Activated B cell treated with CpG ODN at 0.5 μM for 24 hours (primary cell): ENCODE results near the gene BLOC1S3. TPM values are rescaled to one million over a fixed set of nuclear protein-coding genes. Genes with fewer than 3 reads are reported as not detected.

Experiments
- ATAC-seq: fragments of 200-7000 bp; cut with Tn5 transposase; one replicate; pipeline ENCODE4 v1.10.0; 2021; ENCODE audit warnings: low read depth, mild to moderate bottlenecking, moderate library complexity
- CTCF ChIA-PET: fragments of 350-600 bp; sonication (Branson Sonifier 250); formaldehyde crosslinking; loops from one replicate; lab custom pipeline; 2021; ENCODE audit warnings: antibody characterized with exemption; lab: Charles Lee
- POLR2A ChIA-PET: fragments of 350-600 bp; sonication (Branson Sonifier 250); formaldehyde crosslinking; loops from one replicate; lab custom pipeline; 2021; ENCODE audit warnings: antibody characterized with exemption; lab: Charles Lee
- DNase-seq: peaks from one replicate; pipeline ENCODE4 v3.0.0; 2022
- H3K27ac Mint-ChIP-seq: one replicate; pipeline ENCODE4 v1.8.0; 2020; ENCODE audit warnings: mixed read lengths
- H3K27me3 Mint-ChIP-seq: one replicate; pipeline ENCODE4 v1.8.0; 2021; ENCODE audit warnings: mixed read lengths
- H3K36me3 Mint-ChIP-seq: one replicate; pipeline ENCODE4 v1.8.0; 2021; ENCODE audit warnings: low read depth, mixed read lengths
- H3K4me1 Mint-ChIP-seq: one replicate; pipeline ENCODE4 v1.8.0; 2021; ENCODE audit warnings: mixed read lengths
- H3K4me3 Mint-ChIP-seq: one replicate; pipeline ENCODE4 v1.8.0; 2020; ENCODE audit warnings: mild to moderate bottlenecking, mixed read lengths
- H3K9me3 Mint-ChIP-seq: one replicate; pipeline ENCODE4 v1.8.0; 2020; ENCODE audit warnings: mixed read lengths
- CTCF ChIP-seq: fragments of 200-600 bp; IDR thresholded peaks from one replicate; pipeline ENCODE4 v1.8.0; 2022; ENCODE audit warnings: antibody characterized with exemption, mild to moderate bottlenecking
- intact Hi-C: fragments of 100-400 bp; cut with micrococcal nuclease; formaldehyde crosslinking; loops from one replicate; pipeline ENCODE4 v1.15.1; 2024
- total RNA-seq: library from RNA; stranded (reverse); gene quantifications from 2 replicates; pipeline ENCODE4 v1.2.3, GENCODE V29; 2022

Gene BLOC1S3
- total RNA-seq, 1 donor from 2014 or later, result 16.5 TPM

DNA sequence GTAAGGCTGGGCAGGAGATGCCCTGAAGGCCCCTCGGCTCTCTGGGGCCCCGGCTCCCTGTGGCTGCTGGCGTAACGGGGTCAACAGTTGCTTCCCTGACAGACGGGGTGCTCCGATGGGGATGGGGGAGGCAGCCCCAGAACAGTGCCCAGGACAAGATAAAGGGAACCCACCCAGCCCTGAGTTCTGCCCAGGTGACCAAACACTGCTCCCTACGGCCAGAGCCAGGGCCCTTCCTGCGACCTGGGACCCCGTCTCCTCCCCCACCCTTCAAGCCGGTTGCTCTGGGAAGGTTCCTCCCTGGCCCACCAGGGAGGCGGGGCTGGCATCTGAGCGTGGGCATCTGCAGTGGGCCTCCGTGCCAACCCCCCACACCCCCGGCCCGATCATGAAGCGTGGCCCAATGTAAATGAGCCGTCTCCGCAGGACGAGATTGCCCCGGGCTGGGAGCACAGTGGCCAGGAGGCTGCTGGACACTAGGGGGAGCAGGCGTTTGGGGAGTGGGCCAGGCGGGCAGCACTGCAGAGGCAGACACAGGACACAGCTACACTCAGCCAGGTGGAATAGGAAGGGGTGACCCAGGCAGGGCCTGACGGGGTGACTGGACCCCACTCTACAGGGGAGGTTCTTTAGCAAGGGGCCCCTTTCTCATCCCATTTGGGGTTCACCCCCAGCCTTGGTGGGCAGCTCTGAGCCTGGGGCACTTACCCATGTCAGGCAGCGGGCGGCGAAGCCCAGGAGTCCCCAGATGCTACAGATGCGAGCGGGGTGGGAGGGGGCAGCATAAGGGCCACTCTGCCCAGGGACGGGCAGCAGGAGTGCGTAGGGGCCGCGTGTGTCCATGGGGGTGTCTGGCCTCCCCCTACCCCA, 16.6 kb upstream of the BLOC1S3 start:
- Mint-ChIP-seq H3K27ac (no peak overlapping the region), H3K4me1 (peaks cover 17% of the 10 kb centered on the region), H3K36me3 (no peaks in the 10 kb centered on the region), H3K9me3 (no peaks in the 10 kb centered on the region), H3K27me3 (peaks cover 25% of the 10 kb centered on the region), H3K4me3 (no peak overlapping the region)
- intact Hi-C loops, result no loop called here
- no peak for TF ChIP-seq CTCF
- DNase-seq, result no peak
- ChIA-PET CTCF (no interaction called here), POLR2A (no interaction called here)
- no peak for ATAC-seq

- Mint-ChIP-seq H3K27ac (no peak overlapping the region), H3K9me3 (no peaks in the 10 kb centered on the region), H3K4me1 (peaks cover 17% of the 10 kb centered on the region), H3K36me3 (no peaks in the 10 kb centered on the region), H3K4me3 (no peak overlapping the region), H3K27me3 (peaks cover 21% of the 10 kb centered on the region)
- no peak for DNase-seq
- ChIA-PET CTCF (no interaction called here), POLR2A (no interaction called here)
- intact Hi-C loops, result no loop called here
- no peak for TF ChIP-seq CTCF
- ATAC-seq, result no peak
Measured at GRCh38 chr19:45162608-45163143, 15.9 kb upstream of the BLOC1S3 start.

- no peak for DNase-seq
- intact Hi-C loops, result no loop called here
- Mint-ChIP-seq H3K4me3 (no peak overlapping the region), H3K4me1 (peaks cover 17% of the 10 kb centered on the region), H3K36me3 (no peaks in the 10 kb centered on the region), H3K27ac (no peak overlapping the region), H3K27me3 (peaks cover 17% of the 10 kb centered on the region), H3K9me3 (no peaks in the 10 kb centered on the region)
- no peak for ATAC-seq
- TF ChIP-seq CTCF, result no peak
- POLR2A ChIA-PET, result interaction anchor here (2.2 kb wide), 1 partner anchor 15 kb away, joined by 20 read pairs; the partner anchor contains the start of genes BLOC1S3 and TRAPPC6A
- CTCF ChIA-PET, result no interaction called here
Measured at GRCh38 chr19:45163156-45163555, 15.4 kb upstream of the BLOC1S3 start.

- ChIA-PET POLR2A (interaction anchor here (0.6 to 2.2 kb wide), 6 partner anchors 11 to 411 kb away, joined by 3 to 20 read pairs (median 4); partner anchors contain the start of genes BLOC1S3, PPP1R37 and TRAPPC6A), CTCF (interaction anchor here (0.9 to 1.2 kb wide), 2 partner anchors 14 to 72 kb away, joined by 3 read pairs; partner anchors contain the start of gene TRAPPC6A)
- intact Hi-C loops, result loop anchor here (2.0 kb wide), 1 partner anchor 15 kb away; the partner anchor contains the start of genes BLOC1S3 and TRAPPC6A
- H3K9me3 Mint-ChIP-seq, result no peaks in the 10 kb centered on the region
- peak overlapping the region; percentile 24 for H3K27ac Mint-ChIP-seq
- H3K4me1 Mint-ChIP-seq, result peaks cover 17% of the 10 kb centered on the region
- TF ChIP-seq CTCF, result no peak
- H3K36me3 Mint-ChIP-seq, result peaks cover 4% of the 10 kb centered on the region
- ATAC-seq (no peak), DNase-seq (no peak)
- H3K27me3 Mint-ChIP-seq, result peaks cover 12% of the 10 kb centered on the region
- no peak overlapping the region for H3K4me3 Mint-ChIP-seq
Measured at GRCh38 chr19:45163751-45164460, 14.7 kb upstream of the BLOC1S3 start.
